H1 (cell line): ENCODE results near the gene MYO5B. TPM values are rescaled to one million over a fixed set of nuclear protein-coding genes. Genes with fewer than 3 reads are reported as not detected.

ENCODE experiments used
- CTCF ChIA-PET: fragments of 300-600 bp; sonication (Branson Sonifier 250); formaldehyde crosslinking; loops from one replicate; lab custom pipeline; 2021; ENCODE audit not compliant: partially characterized antibody; lab: Charles Lee
- POLR2A ChIA-PET: fragments of 300-600 bp; sonication (Branson Sonifier 250); formaldehyde crosslinking; loops from one replicate; lab custom pipeline; 2021; ENCODE audit warnings: inconsistent platforms; ENCODE audit not compliant: partially characterized antibody; lab: Charles Lee
- DNase-seq, 2 experiments: peaks; one replicate each; pipeline versions ENCODE4 v3.0.0 to v3.0.0-alpha.2; 2010 to 2022; ENCODE audit warnings: low spot score in 2 of 2, low read depth in 1 of 2, mixed read lengths in 1 of 2
- FAIRE-seq: peaks from 2 replicates; lab custom pipeline; 2011; peaks lifted over from hg19 to GRCh38; lab: Jason Lieb, UNC
- H2AFZ ChIP-seq: 2 replicates; pipeline ENCODE4 v1.8.1; 2012; ENCODE audit warnings: low read length, inconsistent platforms
- H2AK5ac ChIP-seq: 2 replicates; pipeline ENCODE4 v1.6.1; 2013; ENCODE audit warnings: low read depth, low read length
- H2BK120ac ChIP-seq: replicated peaks from 2 replicates; pipeline ENCODE3; 2013; ENCODE audit warnings: low read depth, low read length, inconsistent platforms
- H2BK12ac ChIP-seq: 2 replicates; pipeline ENCODE4 v1.6.1; 2013; ENCODE audit warnings: low read depth, low read length
- H2BK15ac ChIP-seq: 2 replicates; pipeline ENCODE4 v1.6.1; 2013; ENCODE audit warnings: low read length
- H2BK20ac ChIP-seq: 2 replicates; pipeline ENCODE4 v1.6.1; 2013; ENCODE audit warnings: low read length
- H2BK5ac ChIP-seq: 2 replicates; pipeline ENCODE4 v1.6.1; 2013; ENCODE audit warnings: low read depth, low read length
- H3K14ac ChIP-seq: 2 replicates; pipeline ENCODE4 v1.6.1; 2013; ENCODE audit warnings: inconsistent platforms; ENCODE audit not compliant: insufficient read length
- H3K18ac ChIP-seq: 2 replicates; pipeline ENCODE4 v1.6.1; 2013; ENCODE audit warnings: low read length; ENCODE audit errors: extremely low read depth
- H3K23ac ChIP-seq: 2 replicates; pipeline ENCODE4 v1.6.1; 2013; ENCODE audit warnings: inconsistent platforms; ENCODE audit not compliant: insufficient read length
- H3K23me2 ChIP-seq: 2 replicates; pipeline ENCODE4 v1.6.1; 2013; ENCODE audit warnings: low read depth, low read length
- H3K27ac ChIP-seq: 2 replicates; pipeline ENCODE4 v1.6.1; 2011; ENCODE audit warnings: low read depth, low read length, inconsistent platforms
- H3K27me3 ChIP-seq, 4 experiments: replicated peaks in 1 of 4; 1 replicate in 1 of 4; 2 replicates in 3 of 4; pipeline versions ENCODE4 v1.6.1 to v1.8.1; 2011 to 2013; ENCODE audit warnings: low read length in 3 of 4, mild to moderate bottlenecking in 3 of 4, inconsistent platforms in 2 of 4, mixed read lengths in 2 of 4, moderate library complexity in 1 of 4; ENCODE audit not compliant: control insufficient read depth in 3 of 4, insufficient read depth in 3 of 4; ENCODE audit errors: extremely low read depth in 1 of 4
- H3K36me3 ChIP-seq, 4 experiments: 2 replicates each; pipeline versions ENCODE4 v1.6.1 to v1.8.1; 2011 to 2013; ENCODE audit warnings: mild to moderate bottlenecking in 4 of 4, low read length in 3 of 4, moderate library complexity in 2 of 4, control low read depth in 1 of 4, inconsistent platforms in 1 of 4; ENCODE audit not compliant: insufficient read depth in 4 of 4, control insufficient read depth in 2 of 4
- H3K4ac ChIP-seq: replicated peaks from 2 replicates; pipeline ENCODE3; 2013; ENCODE audit warnings: low read length, low read depth, mixed read lengths, inconsistent platforms; ENCODE audit not compliant: insufficient read length
- H3K4me1 ChIP-seq, 4 experiments: replicated peaks in 1 of 4; 1 replicate in 1 of 4; 2 replicates in 3 of 4; pipeline versions ENCODE4 v1.6.1 to v1.8.1; 2011 to 2013; ENCODE audit warnings: low read length in 3 of 4, inconsistent platforms in 2 of 4, mixed read lengths in 1 of 4; ENCODE audit not compliant: insufficient read depth in 4 of 4, control insufficient read depth in 3 of 4
- H3K4me2 ChIP-seq, 2 experiments: 2 replicates each; pipeline versions ENCODE4 v1.6.1 to v1.8.1; 2011 to 2013; ENCODE audit warnings: low read depth in 2 of 2, low read length in 2 of 2, control low read depth in 1 of 2, inconsistent platforms in 1 of 2, mild to moderate bottlenecking in 1 of 2; ENCODE audit not compliant: insufficient read depth in 1 of 2
- H3K4me3 ChIP-seq, 4 experiments: fragments of 200-600, 300-600 bp in 1 of 4; sonication (generic), shearing (Covaris generic), sonication (Bioruptor Twin) in 1 of 4; 2 replicates each; pipeline versions ENCODE4 v1.5.1 to v1.8.1; 2011 to 2016; ENCODE audit warnings: low read length in 4 of 4, low read depth in 3 of 4, control low read depth in 2 of 4, inconsistent platforms in 2 of 4, mild to moderate bottlenecking in 2 of 4, mixed read lengths in 1 of 4, moderate library complexity in 1 of 4; ENCODE audit not compliant: insufficient read depth in 2 of 4; ENCODE audit errors: extremely low read depth in 1 of 4
- H3K56ac ChIP-seq: replicated peaks from 2 replicates; pipeline ENCODE3; 2013; ENCODE audit warnings: low read depth, mild to moderate bottlenecking, mixed read lengths, low read length, inconsistent platforms; ENCODE audit not compliant: insufficient read length
- H3K79me1 ChIP-seq: 2 replicates; pipeline ENCODE4 v1.6.1; 2013; ENCODE audit warnings: low read depth, low read length, control low read depth
- H3K79me2 ChIP-seq, 2 experiments: 2 replicates each; pipeline versions ENCODE4 v1.6.1 to v1.8.1; 2012 to 2013; ENCODE audit warnings: low read length in 2 of 2, mild to moderate bottlenecking in 2 of 2, inconsistent platforms in 1 of 2; ENCODE audit not compliant: insufficient read depth in 2 of 2, control insufficient read depth in 1 of 2
- H3K9ac ChIP-seq, 4 experiments: replicated peaks in 1 of 4; 1 replicate in 1 of 4; 2 replicates in 3 of 4; pipeline versions ENCODE4 v1.6.1 to v1.8.1; 2011 to 2013; ENCODE audit warnings: low read depth in 3 of 4, low read length in 3 of 4, control low read depth in 2 of 4, mild to moderate bottlenecking in 2 of 4, moderate library complexity in 2 of 4, inconsistent platforms in 1 of 4; ENCODE audit errors: extremely low read depth in 1 of 4
- H3K9me3 ChIP-seq, 2 experiments: 2 replicates each; pipeline versions ENCODE4 v1.6.1 to v1.8.1; 2012 to 2013; ENCODE audit warnings: mild to moderate bottlenecking in 2 of 2, moderate library complexity in 2 of 2, control low read depth in 1 of 2, inconsistent platforms in 1 of 2, low read depth in 1 of 2, low read length in 1 of 2, mixed read lengths in 1 of 2; ENCODE audit not compliant: insufficient read depth in 2 of 2
- H4K20me1 ChIP-seq, 2 experiments: replicated peaks in 1 of 2; 2 replicates each; pipeline versions ENCODE3 to v1.8.1; 2011 to 2013; ENCODE audit warnings: inconsistent platforms in 2 of 2, low read length in 2 of 2, mild to moderate bottlenecking in 1 of 2; ENCODE audit not compliant: insufficient read depth in 2 of 2, control insufficient read depth in 1 of 2
- H4K5ac ChIP-seq: 2 replicates; pipeline ENCODE4 v1.6.1; 2013; ENCODE audit warnings: low read length, low read depth, mixed read lengths, inconsistent platforms; ENCODE audit not compliant: insufficient read length
- H4K8ac ChIP-seq: 2 replicates; pipeline ENCODE4 v1.8.0; 2013; ENCODE audit warnings: mild to moderate bottlenecking, moderate library complexity, low read length, inconsistent platforms; ENCODE audit not compliant: insufficient read depth; ENCODE audit errors: extremely low read depth
- H4K91ac ChIP-seq: replicated peaks from 2 replicates; pipeline ENCODE3; 2013; ENCODE audit warnings: low read length, mixed read lengths, inconsistent platforms; ENCODE audit not compliant: insufficient read length
- ASH2L ChIP-seq: fragments of 200-600, 300-600 bp; sonication (generic); IDR thresholded peaks from one replicate; pipeline ENCODE4 v1.7.1; 2017; ENCODE audit warnings: low read length
- CBX5 ChIP-seq: fragments of 300-800, 300-1000 bp; sonication (generic); IDR thresholded peaks from 2 replicates; pipeline ENCODE4 v1.7.1; 2016; ENCODE audit warnings: antibody characterized with exemption, low read length, low read depth
- MAFK ChIP-seq: IDR thresholded peaks from 2 replicates; pipeline ENCODE4 v1.6.1; 2012; ENCODE audit warnings: low read depth, mild to moderate bottlenecking, improper control_type of control experiment, low read length
- WGBS, 2 experiments: shearing (Covaris generic) in 1 of 2; methylation state at CpG; one replicate each; pipeline versions ENCODE4 v1.1.6 to v1.1.7; 2013 to 2015; ENCODE audit warnings: low lambda C conversion rate in 2 of 2, mixed read lengths in 2 of 2, inconsistent platforms in 1 of 2, low coverage in 1 of 2, missing lambda C conversion rate in 1 of 2; ENCODE audit not compliant: insufficient replicate concordance in 2 of 2, insufficient coverage in 1 of 2, insufficient read length in 1 of 2; ENCODE audit errors: extremely low coverage in 1 of 2, missing lambda C conversion rate in 1 of 2; 5-methylcytosine and 5-hydroxymethylcytosine counted together
- polyA plus RNA-seq, 7 experiments: library from polyadenylated mRNA; depleted of rRNA in 3 of 7; stranded (reverse) in 5 of 7; unstranded in 2 of 7; fragments of >200 nt in 5 of 7; fragments of 200-250 nt in 2 of 7; gene quantifications; 1 replicate in 5 of 7; 2 replicates in 1 of 7; 4 replicates in 1 of 7; pipeline versions ENCODE4 v1.2.1 to v1.2.3, GENCODE V29; 2011 to 2013; ENCODE audit warnings: missing spikeins in 2 of 7, mixed read lengths in 2 of 7
- total RNA-seq: library from RNA; stranded (reverse); fragmentation: NEBNext Ultra II Directional; extraction: Animal tissue kit (Norgen Biotek cat#: 25700); gene quantifications from 2 replicates; pipeline ENCODE4 v1.2.1, GENCODE V29; 2021

Gene MYO5B
- total and polyA plus RNA-seq, 2 of the 8 experiments (the other 6 are each of a cell fraction or from before 2014, with no cell fraction given), result 6.4 to 7.7 TPM

DNA sequence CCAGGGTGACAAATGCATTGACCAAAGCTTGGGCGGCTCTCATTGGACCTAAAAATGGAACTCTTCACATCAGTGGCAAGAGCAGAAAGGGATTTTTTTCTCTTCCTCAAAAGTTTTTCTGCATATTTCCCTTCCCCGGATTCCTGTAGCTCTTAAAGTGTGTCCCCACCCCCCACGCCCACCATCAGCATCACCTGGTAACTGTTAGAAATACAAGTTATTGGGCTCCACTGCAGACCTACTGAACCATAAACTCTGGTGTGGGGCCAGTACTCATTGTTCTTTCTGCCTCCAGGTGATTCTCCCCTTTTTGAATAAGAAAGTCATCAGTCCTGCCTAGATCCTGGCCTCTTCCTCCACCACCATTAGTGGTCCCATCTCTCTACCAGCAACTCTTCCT is 1.3 kb upstream of the MYO5B start:
- no peak overlapping the region for H3K4ac ChIP-seq
- no peak overlapping the region for H2BK12ac ChIP-seq
- 85% methylated on average over 3 of the region's 3 CpGs; no CpG with 5 or more reads in 1 of the 2 experiments for WGBS, 2 experiments
- no peak overlapping the region for H2AK5ac ChIP-seq
- TF ChIP-seq MAFK (no peak), ASH2L (no peak), CBX5 (no peak)
- no peak overlapping the region for H3K56ac ChIP-seq
- no peak overlapping the region for H2BK15ac ChIP-seq
- H2BK5ac ChIP-seq, result no peak overlapping the region
- H3K4me1 ChIP-seq, result peaks cover 0 to 12% (median 9%) of the 10 kb centered on the region in 4 experiments; a peak in 5 of 7 replicates
- H3K14ac ChIP-seq, result no peak overlapping the region
- no peaks in the 10 kb centered on the region for H3K79me1 ChIP-seq
- H3K23ac ChIP-seq, result no peak overlapping the region
- DNase-seq (no peak), FAIRE-seq (no peak)
- no peaks in the 10 kb centered on the region for H3K36me3 ChIP-seq
- H3K4me2 ChIP-seq, result no peak overlapping the region; a peak in 1 of 4 replicates
- H3K27ac ChIP-seq, result no peak overlapping the region
- no peak overlapping the region for H3K4me3 ChIP-seq
- H3K18ac ChIP-seq, result no peak overlapping the region
- H4K20me1 ChIP-seq, result peaks cover 5 to 7% of the 10 kb centered on the region in 2 experiments
- H2AFZ ChIP-seq, result no peak overlapping the region
- H3K9me3 ChIP-seq, result no peaks in the 10 kb centered on the region
- no peak overlapping the region for H4K5ac ChIP-seq
- H2BK120ac ChIP-seq, result no peak overlapping the region
- no peak overlapping the region for H4K91ac ChIP-seq
- CTCF ChIA-PET, result interaction anchor here (0.7 to 1.8 kb wide), 18 partner anchors 9 to 335 kb away, joined by 3 to 11 read pairs (median 4); no protein-coding TSS in a partner anchor
- POLR2A ChIA-PET, result no interaction called here
- H3K79me2 ChIP-seq, result no peaks in the 10 kb centered on the region
- H4K8ac ChIP-seq, result no peak overlapping the region
- H3K23me2 ChIP-seq, result peaks cover 16% of the 10 kb centered on the region; the same call in 1 of the 2 replicates
- H3K27me3 ChIP-seq, result peaks cover 23 to 51% (median 42%) of the 10 kb centered on the region in 4 experiments
- H3K9ac ChIP-seq, result no peak overlapping the region
- no peak overlapping the region for H2BK20ac ChIP-seq
